WI38 (cell line): Measurements from ENCODE around the gene ANKRD11.
"Not testable (repeated sequence)": the region's sequence is repeated elsewhere in the genome, so short reads cannot be mapped to it uniquely, and the experiment has no call there.

Source experiments
- H3K4me3 ChIP-seq: 2 replicates; pipeline ENCODE4 v1.5.1; 2011; ENCODE audit warnings: low read depth, mild to moderate bottlenecking, control low read depth, low read length
- TF ChIP-seq, protein P1 (sequence below): IDR thresholded peaks from 2 replicates; pipeline ENCODE4 v1.5.1; 2012; ENCODE audit warnings: low read depth, mild to moderate bottlenecking, control low read depth, low read length

ANKRD11 gene

DNA sequence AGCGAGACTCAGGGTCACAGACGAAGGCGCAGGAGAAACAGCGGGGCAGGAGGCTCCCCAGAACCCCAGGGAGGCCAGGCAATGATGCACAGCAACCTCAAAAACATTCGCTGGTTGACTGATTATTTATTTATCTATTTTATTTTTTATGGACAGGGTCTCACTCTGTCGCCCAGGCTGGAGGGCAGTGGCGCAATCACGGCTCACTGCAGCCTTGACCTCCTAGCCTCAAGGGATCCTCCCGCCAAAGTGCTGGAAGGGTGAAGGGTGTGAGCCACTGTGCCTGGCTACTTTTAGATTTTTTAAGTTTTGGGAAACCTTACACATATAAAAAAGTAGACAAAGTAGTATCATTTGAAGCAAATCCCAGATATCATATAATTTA lies 189.4 kb downstream of the ANKRD11 start:
- TF ChIP-seq, protein P1, sequence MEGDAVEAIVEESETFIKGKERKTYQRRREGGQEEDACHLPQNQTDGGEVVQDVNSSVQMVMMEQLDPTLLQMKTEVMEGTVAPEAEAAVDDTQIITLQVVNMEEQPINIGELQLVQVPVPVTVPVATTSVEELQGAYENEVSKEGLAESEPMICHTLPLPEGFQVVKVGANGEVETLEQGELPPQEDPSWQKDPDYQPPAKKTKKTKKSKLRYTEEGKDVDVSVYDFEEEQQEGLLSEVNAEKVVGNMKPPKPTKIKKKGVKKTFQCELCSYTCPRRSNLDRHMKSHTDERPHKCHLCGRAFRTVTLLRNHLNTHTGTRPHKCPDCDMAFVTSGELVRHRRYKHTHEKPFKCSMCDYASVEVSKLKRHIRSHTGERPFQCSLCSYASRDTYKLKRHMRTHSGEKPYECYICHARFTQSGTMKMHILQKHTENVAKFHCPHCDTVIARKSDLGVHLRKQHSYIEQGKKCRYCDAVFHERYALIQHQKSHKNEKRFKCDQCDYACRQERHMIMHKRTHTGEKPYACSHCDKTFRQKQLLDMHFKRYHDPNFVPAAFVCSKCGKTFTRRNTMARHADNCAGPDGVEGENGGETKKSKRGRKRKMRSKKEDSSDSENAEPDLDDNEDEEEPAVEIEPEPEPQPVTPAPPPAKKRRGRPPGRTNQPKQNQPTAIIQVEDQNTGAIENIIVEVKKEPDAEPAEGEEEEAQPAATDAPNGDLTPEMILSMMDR = no peak
- no peak overlapping the region for H3K4me3 ChIP-seq

GRCh38 chr16:89300311-89300975 lies 189.9 kb downstream of the ANKRD11 start:
- TF ChIP-seq, protein P1 = no peak
- no peak overlapping the region for H3K4me3 ChIP-seq

- not testable (repeated sequence) for H3K4me3 ChIP-seq
Measured at GRCh38 chr16:89299357-89300111, 190.8 kb downstream of the ANKRD11 start.

DNA sequence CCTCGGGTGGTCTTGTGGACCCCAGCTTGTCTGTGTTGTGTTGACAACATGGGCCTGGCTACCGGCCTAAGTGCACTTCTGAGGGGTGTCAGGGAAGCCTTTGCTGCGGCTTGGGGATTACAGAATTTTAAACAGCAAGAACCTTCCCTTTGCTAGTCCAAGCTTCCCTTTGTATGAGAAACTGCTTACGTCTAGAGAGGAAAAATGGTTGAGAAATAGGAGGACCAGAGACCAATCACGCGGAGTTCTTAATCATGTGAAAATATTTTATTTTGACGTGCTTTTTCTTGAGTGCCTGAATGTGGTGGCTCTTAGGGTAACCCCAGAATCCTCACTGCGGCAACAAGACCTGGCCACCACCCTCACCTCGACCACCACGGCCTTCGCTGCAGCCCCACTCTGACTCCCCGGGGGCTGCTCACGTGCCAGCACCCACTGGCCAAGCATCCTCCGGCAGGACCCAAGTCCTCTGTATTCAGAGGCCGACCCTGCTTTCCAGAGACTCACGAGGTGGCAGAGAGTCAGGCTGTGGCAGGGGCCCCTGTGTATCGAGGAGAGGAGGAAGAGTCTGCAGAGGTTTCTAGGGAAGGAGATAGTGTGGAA lies 191.6 kb downstream of the ANKRD11 start:
- H3K4me3 ChIP-seq = no peak overlapping the region
- TF ChIP-seq, protein P1 = no peak

- TF ChIP-seq, protein P1 = no peak
- H3K4me3 ChIP-seq = no peak overlapping the region
Measured at GRCh38 chr16:89297910-89298545, 192.3 kb downstream of the ANKRD11 start.

DNA sequence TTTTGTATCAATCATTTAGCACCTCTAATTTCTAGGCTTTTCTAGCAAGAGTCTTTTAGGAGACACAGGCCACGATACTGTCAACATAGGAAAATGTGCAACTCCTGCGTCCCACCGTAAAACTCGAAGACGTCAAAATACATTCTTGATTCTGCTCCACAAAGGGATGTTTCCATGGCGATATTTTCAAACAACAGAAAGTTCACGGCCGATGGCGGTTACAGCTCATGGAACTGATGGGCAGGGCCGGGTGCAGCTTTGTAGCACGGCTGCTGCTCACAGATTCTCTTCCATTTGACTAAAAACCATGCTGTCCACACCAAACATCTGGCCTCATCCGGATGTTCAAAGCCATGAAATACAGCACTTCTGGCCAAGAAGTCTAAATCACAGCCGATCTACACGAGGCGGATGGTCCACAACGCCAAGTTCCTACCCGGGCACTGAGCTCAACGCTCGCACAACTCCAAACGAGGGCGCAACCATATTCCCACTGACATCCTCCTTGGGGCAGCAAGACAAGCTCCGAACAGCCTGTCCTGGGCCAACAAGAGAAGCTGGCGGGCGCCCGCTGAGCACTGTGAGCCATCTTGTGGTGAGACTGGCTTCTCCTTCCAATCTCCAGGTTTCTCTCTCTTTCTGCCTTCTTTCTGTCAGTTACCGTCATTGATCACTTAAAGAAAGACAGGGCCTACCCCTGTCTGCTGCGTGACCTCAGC lies 193.0 kb downstream of the ANKRD11 start:
- H3K4me3 ChIP-seq = no peak overlapping the region

GRCh38 chr16:89295915-89296314 lies 194.4 kb downstream of the ANKRD11 start:
- TF ChIP-seq, protein P1 = no peak
- H3K4me3 ChIP-seq = no peak overlapping the region

More for the DNA sequence above, 193.0 kb downstream of the ANKRD11 start:
- TF ChIP-seq, protein P1 = no peak
